Neural crest cell (in vitro differentiated cells): ENCODE data around the gene PHACTR1. TPM values are rescaled to one million over a fixed set of nuclear protein-coding genes. Genes with fewer than 3 reads are reported as not detected.
A peak's percentile ranks its signal among the peaks of the same experiment; 100 is the strongest.
"Not testable (repeated sequence)": the region's sequence is repeated elsewhere in the genome, so short reads cannot be mapped to it uniquely, and the experiment has no call there.

Experiments used
- DNase-seq: peaks from one replicate; pipeline ENCODE4 v3.0.0; 2021; ENCODE audit warnings: low read depth, mixed read lengths, low spot score
- H3K27ac Mint-ChIP-seq: one replicate; pipeline ENCODE4 v1.8.0; 2021; ENCODE audit warnings: mild to moderate bottlenecking, mixed read lengths; ENCODE audit not compliant: unreplicated experiment
- H3K27me3 Mint-ChIP-seq: 2 replicates; pipeline ENCODE4 v1.8.0; 2021; ENCODE audit warnings: low read depth, mild to moderate bottlenecking, mixed read lengths
- H3K36me3 Mint-ChIP-seq: 2 replicates; pipeline ENCODE4 v1.8.0; 2021; ENCODE audit warnings: low read depth, mild to moderate bottlenecking, mixed read lengths
- H3K4me1 Mint-ChIP-seq: 2 replicates; pipeline ENCODE4 v1.8.0; 2021; ENCODE audit warnings: mixed read lengths
- H3K4me3 Mint-ChIP-seq: one replicate; pipeline ENCODE4 v1.8.0; 2021; ENCODE audit warnings: mild to moderate bottlenecking, mixed read lengths
- H3K9me3 Mint-ChIP-seq: 2 replicates; pipeline ENCODE4 v1.8.0; 2021; ENCODE audit warnings: mixed read lengths
- CTCF ChIP-seq: fragments of 200-600 bp; sonication (generic); conservative IDR thresholded peaks from 2 replicates; pipeline ENCODE4 v1.5.0; 2021; ENCODE audit warnings: antibody characterized with exemption, mild to moderate bottlenecking
- total RNA-seq: library from RNA; stranded (reverse); gene quantifications from 2 replicates; pipeline ENCODE4 v1.2.1, GENCODE V29; 2021

PHACTR1 gene
- total RNA-seq, 1 donor from 2014 or later: 10.4 TPM

DNA sequence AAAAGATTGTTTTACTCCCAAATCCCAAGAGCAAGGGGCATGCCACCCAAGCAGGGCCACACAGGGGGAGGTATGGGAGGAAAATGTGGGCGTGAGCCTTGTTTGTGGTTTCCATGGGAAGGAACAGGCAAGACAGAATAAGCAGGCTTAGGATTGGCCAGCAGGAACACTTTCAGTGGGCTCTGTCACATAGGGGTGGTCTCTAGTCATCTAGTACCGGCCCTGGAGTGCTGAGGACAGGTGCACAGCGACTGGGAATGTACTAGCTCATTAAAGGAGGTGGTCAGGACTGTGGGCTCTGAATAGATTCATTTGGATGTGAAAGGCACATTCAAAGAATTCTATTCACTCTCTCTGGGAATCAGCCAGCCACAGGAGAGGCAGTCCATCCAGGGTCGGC is 436.2 kb downstream of the PHACTR1 start:
- DNase-seq: no peak
- Mint-ChIP-seq H3K4me1 (peaks cover 20% of the 10 kb centered on the region), H3K27ac (peak overlapping the region; percentile 24), H3K27me3 (peaks cover 3% of the 10 kb centered on the region), H3K9me3 (no peaks in the 10 kb centered on the region), H3K4me3 (no peak overlapping the region), H3K36me3 (no peaks in the 10 kb centered on the region)
- TF ChIP-seq CTCF: no peak

DNA sequence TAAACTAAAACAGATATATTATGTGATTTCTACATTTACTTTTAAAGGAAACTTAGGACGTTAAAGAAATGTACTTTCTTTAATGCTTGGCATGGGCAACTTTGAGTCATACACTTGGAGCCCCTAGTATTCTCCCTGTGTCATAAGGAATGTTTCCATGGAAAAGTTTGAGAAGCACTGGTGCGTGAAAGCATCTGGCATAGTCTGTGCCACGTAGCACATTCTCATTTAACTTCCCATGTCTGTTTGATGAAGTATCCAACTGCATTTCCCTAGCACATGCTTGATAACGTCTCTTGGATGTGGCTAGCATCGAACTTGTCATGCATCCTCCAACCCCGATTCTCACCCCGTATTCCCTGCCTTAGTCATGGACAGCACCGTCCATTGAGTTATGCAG is 439.8 kb downstream of the PHACTR1 start:
- no peaks in the 10 kb centered on the region for H3K9me3 Mint-ChIP-seq
- no peak overlapping the region for H3K4me3 Mint-ChIP-seq
- no peak for DNase-seq

DNA sequence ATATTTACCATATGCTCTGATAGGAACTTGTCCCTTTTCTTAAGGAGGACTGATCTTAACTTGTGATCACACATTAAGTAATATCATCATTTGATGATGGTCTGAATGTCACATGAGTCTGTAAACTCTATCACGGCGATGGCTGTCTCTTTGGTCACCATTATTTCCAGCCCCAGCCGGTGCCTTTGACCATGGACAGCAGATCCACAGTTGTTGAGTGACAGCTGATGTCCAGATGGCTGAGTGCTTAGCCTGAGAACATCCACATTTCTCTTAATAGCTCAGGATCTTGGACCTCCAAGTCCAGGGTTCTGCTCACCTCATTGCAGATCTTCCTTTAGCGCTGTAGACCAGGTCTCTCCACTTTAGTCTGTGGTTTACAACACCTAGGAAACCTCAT is 440.7 kb downstream of the PHACTR1 start:
- H3K27ac Mint-ChIP-seq: no peak overlapping the region
- peaks cover 12% of the 10 kb centered on the region for H3K4me1 Mint-ChIP-seq
- no peaks in the 10 kb centered on the region for H3K36me3 Mint-ChIP-seq
- TF ChIP-seq CTCF: no peak
- no peak overlapping the region for H3K4me3 Mint-ChIP-seq
- H3K27me3 Mint-ChIP-seq: peaks cover 3% of the 10 kb centered on the region
- no peak for DNase-seq
- H3K9me3 Mint-ChIP-seq: no peaks in the 10 kb centered on the region

More for the DNA sequence above, 439.8 kb downstream of the PHACTR1 start:
- no peak for TF ChIP-seq CTCF
- Mint-ChIP-seq H3K27ac (no peak overlapping the region), H3K36me3 (no peaks in the 10 kb centered on the region), H3K4me1 (peaks cover 14% of the 10 kb centered on the region), H3K27me3 (peaks cover 3% of the 10 kb centered on the region)

GRCh38 chr6:13159300-13159699 is 442.7 kb downstream of the PHACTR1 start:
- H3K9me3 Mint-ChIP-seq: no peaks in the 10 kb centered on the region
- no peak for DNase-seq
- peaks cover 3% of the 10 kb centered on the region for H3K27me3 Mint-ChIP-seq
- no peaks in the 10 kb centered on the region for H3K36me3 Mint-ChIP-seq
- H3K4me1 Mint-ChIP-seq: peaks cover 5% of the 10 kb centered on the region
- no peak overlapping the region for H3K4me3 Mint-ChIP-seq
- TF ChIP-seq CTCF: no peak
- no peak overlapping the region for H3K27ac Mint-ChIP-seq

DNA sequence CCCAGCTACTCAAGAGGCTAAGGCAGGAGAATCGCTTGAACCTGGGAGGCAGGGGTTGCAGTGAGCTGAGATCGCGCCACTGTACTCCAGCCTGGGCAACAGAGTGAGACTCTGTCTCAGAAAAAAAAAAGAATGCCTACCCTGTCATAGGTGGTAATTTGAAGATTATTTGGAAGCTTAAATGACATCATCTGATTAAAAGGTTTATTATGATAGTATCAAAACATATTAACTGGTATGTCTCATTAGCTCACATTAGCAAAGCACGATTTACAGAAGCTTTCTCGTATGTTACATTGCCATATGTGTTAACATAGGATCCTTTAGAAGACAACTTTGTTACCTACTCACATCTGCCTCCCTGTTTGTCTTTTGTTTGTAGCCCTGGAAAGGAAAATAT is 443.3 kb downstream of the PHACTR1 start:
- not testable (repeated sequence) for H3K4me1 Mint-ChIP-seq, H3K36me3 Mint-ChIP-seq, H3K9me3 Mint-ChIP-seq, H3K4me3 Mint-ChIP-seq, DNase-seq, H3K27ac Mint-ChIP-seq, H3K27me3 Mint-ChIP-seq

DNA sequence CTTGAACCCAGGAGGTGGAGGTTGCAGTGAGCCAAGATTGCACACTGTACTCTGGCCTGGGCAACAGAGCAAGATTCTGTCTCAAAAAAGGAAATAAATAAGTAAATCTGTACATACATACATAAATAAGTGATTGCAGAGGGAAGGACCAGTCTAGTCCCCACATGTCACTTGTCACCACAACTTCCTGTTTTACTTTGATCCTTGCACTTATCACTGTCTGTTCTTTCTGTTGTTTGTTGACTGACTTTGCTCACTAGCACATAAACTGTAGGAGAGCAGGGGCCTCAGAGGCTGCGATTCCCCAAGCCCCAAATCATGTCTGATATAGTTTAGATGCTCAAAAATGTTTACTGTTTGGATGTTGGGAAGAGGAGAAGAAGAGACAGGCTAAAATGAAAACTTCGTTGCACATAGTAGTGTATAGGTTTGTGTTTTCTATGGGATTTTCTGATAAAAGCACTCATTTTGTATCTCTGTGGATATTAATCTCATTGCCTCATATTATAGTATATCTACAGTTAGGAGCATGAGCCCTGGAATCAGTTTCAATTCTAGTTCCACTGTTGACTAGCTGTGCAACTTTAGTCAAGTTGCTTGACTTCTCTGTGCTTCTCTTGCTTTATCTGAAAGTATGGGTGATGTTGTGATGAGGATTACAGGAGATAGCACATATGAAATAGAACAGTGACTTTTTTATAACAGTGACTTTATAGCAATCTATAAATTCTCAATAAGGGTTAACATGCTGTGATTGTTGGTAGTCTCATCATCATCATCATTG is 446.8 kb downstream of the PHACTR1 start:
- no peak for TF ChIP-seq CTCF
- no peak for DNase-seq
- no peaks in the 10 kb centered on the region for H3K27me3 Mint-ChIP-seq
- H3K36me3 Mint-ChIP-seq: no peaks in the 10 kb centered on the region
- H3K27ac Mint-ChIP-seq: no peak overlapping the region
- no peak overlapping the region for H3K4me3 Mint-ChIP-seq
- H3K9me3 Mint-ChIP-seq: no peaks in the 10 kb centered on the region
- peaks cover 16% of the 10 kb centered on the region for H3K4me1 Mint-ChIP-seq
